ENCODE results near the gene STAT6. TPM values are rescaled to one million over a fixed set of nuclear protein-coding genes. Genes with fewer than 3 reads are reported as not detected.

STAT6 gene
- total and polyA plus RNA-seq, 11 donors, result 31.6 to 87.7 (median 38.4) TPM

DNA sequence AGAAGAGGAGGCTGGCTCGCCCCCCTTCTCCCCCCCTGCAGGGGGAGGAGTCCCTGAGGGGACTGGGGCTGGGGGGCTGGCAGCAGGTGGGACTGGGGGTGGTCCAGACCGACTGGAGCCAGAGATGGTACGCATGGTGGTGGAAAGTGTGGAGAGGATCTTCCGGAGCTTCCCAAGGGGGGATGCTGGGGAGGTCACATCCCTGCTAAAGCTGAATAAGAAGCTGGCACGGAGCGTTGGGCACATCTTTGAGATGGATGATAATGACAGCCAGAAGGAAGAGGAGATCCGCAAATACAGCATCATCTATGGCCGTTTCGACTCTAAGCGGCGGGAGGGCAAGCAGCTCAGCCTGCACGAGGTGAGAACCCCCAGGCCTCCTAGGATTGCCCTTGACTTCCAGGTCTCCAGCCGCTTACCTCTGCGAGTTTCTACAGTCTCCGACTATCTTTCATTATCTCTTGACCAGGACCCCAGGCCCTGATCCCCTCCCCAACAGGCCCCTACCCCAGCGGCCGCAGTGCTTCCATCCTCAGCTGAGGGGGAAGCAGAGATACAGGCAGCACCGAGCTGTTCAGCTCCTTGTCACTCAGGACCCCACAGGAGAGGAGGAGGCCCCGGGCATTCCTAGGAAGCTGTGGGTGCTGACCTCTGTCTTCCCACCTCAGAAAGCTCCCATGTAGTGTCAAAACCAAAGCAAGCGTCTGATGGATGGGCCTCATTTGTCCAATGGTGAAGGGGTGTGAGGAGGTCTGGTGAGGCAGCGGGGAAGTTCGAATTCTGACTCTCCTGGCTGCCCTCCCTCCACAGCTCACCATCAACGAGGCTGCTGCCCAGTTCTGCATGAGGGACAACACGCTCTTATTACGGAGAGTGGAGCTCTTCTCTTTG lies 19.3 kb downstream of the STAT6 start:
- peaks cover 0 to 58% (median 52%) of the 10 kb centered on the region in 9 donors for H3K36me3 ChIP-seq
- H3K4me3 ChIP-seq, result peak overlapping the region in 5 of 12 donors; percentile 73 to 97 (median 89)
- peaks cover 0 to 66% (median 46%) of the 10 kb centered on the region in 12 donors for H3K4me1 ChIP-seq
- DNase-seq, result peak in 1 of 5 donors; percentile 24
- H3K27me3 ChIP-seq, result no peaks in the 10 kb centered on the region
- H3K27ac ChIP-seq, result peak overlapping the region in 2 of 12 donors; percentile 19 to 99
- intact Hi-C loops (cut with DNase I), result loop anchor here in 1 of 10 donors (2.0 kb wide), 1 partner anchor 15 kb away; no protein-coding TSS in a partner anchor
- WGBS, 4 donors, result 81 to 84% (median 81%) methylated on average over 24 to 25 of the region's 25 CpGs
- ATAC-seq, result no peak
- TF ChIP-seq, protein P1, sequence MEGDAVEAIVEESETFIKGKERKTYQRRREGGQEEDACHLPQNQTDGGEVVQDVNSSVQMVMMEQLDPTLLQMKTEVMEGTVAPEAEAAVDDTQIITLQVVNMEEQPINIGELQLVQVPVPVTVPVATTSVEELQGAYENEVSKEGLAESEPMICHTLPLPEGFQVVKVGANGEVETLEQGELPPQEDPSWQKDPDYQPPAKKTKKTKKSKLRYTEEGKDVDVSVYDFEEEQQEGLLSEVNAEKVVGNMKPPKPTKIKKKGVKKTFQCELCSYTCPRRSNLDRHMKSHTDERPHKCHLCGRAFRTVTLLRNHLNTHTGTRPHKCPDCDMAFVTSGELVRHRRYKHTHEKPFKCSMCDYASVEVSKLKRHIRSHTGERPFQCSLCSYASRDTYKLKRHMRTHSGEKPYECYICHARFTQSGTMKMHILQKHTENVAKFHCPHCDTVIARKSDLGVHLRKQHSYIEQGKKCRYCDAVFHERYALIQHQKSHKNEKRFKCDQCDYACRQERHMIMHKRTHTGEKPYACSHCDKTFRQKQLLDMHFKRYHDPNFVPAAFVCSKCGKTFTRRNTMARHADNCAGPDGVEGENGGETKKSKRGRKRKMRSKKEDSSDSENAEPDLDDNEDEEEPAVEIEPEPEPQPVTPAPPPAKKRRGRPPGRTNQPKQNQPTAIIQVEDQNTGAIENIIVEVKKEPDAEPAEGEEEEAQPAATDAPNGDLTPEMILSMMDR (IDR thresholded peaks at IDR 0.05), result no peak
- no peak for TF ChIP-seq POLR2A (IDR thresholded peaks at IDR 0.05)
- H3K9me3 ChIP-seq, result no peaks in the 10 kb centered on the region

DNA sequence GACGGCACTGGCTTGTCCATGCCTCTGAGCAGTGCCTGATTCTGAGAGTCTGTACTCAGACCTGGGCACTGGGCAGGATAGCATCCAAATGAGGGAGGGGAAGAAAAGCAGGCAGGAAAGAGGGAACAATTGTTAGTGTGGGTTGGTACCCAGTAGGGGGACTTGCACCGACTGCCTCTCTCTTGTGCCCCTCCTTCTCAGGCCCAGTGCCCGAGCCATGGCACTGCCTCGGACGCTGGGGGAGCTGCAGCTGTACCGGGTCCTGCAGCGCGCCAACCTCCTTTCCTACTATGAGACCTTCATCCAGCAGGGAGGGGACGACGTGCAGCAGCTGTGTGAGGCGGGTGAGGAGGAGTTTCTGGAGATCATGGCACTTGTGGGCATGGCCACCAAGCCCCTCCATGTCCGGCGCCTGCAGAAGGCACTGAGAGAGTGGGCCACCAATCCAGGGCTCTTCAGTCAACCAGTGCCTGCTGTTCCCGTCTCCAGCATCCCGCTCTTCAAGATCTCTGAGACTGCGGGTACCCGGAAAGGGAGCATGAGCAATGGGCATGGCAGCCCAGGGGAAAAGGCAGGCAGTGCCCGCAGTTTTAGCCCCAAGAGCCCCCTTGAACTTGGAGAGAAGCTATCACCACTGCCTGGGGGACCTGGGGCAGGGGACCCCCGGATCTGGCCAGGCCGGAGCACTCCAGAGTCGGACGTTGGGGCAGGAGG lies 20.1 kb downstream of the STAT6 start:
- 69 to 76% (median 73%) methylated on average over 15 to 22 of the region's 22 CpGs for WGBS, 4 donors
- H3K36me3 ChIP-seq, result peaks cover 0 to 49% (median 44%) of the 10 kb centered on the region in 9 donors
- no peak for TF ChIP-seq POLR2A (IDR thresholded peaks at IDR 0.05)
- TF ChIP-seq, protein P1 (IDR thresholded peaks at IDR 0.05), result peak in 1 of 12 donors; percentile 5
- peak overlapping the region in 9 of 12 donors; percentile 73 to 97 (median 81) for H3K4me3 ChIP-seq
- H3K4me1 ChIP-seq, result peaks cover 0 to 70% (median 47%) of the 10 kb centered on the region in 12 donors
- peak overlapping the region in 9 of 12 donors; percentile 93 to 100 (median 99) for H3K27ac ChIP-seq
- peak in 1 of 5 donors; percentile 35 for DNase-seq
- no peaks in the 10 kb centered on the region for H3K27me3 ChIP-seq
- intact Hi-C loops (cut with DNase I), result no loop called here
- H3K9me3 ChIP-seq, result no peaks in the 10 kb centered on the region
- ATAC-seq, result no peak

DNA sequence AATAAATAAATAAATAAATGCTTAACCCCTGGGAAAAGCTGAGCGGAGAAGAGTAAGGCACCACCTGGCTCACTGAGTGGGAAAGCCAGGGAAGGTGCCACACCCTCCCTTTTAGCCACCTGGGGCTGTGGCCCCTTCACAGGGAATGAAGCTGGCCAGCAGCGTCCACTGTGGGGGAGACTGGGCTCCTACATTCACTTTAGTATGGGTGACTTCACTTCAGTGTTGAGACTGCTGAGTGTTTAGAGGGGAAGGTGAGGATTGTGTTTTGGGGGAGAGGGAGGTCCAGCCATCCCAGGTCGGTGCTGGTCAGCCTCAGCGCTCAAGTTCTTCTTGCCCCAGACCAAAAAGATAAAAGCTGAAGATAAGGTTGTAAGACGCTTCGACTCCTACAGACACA lies 20.7 kb downstream of the STAT6 start:
- H3K27me3 ChIP-seq, result no peaks in the 10 kb centered on the region
- H3K9me3 ChIP-seq, result no peaks in the 10 kb centered on the region
- peak overlapping the region; percentile 52 to 97 (median 81) for H3K4me3 ChIP-seq
- peaks cover 0 to 44% (median 39%) of the 10 kb centered on the region in 9 donors for H3K36me3 ChIP-seq
- 50 to 63% (median 59%) methylated on average over 6 of the region's 6 CpGs for WGBS, 4 donors
- DNase-seq (peak in 1 of 5 donors; percentile 23), ATAC-seq (no peak)
- intact Hi-C loops (cut with DNase I), result no loop called here
- H3K4me1 ChIP-seq, result peaks cover 0 to 76% (median 50%) of the 10 kb centered on the region in 12 donors
- no peak for TF ChIP-seq POLR2A (IDR thresholded peaks at IDR 0.05)
- TF ChIP-seq, protein P1 (IDR thresholded peaks at IDR 0.05), result no peak
- H3K27ac ChIP-seq, result peak overlapping the region in 11 of 12 donors; percentile 93 to 100 (median 99)

All from heart left ventricle (tissue), 16 donors.